Pancreas (tissue), 10 donors: ENCODE results near the gene VWA5B2. TPM values are rescaled to one million over a fixed set of nuclear protein-coding genes. Genes with fewer than 3 reads are reported as not detected.
A peak's percentile ranks its signal among the peaks of the same experiment; 100 is the strongest.
"Not testable (repeated sequence)": the region's sequence is repeated elsewhere in the genome, so short reads cannot be mapped to it uniquely, and the experiment has no call there.

Experiments used
- ATAC-seq, 4 donors: fragments of 200-7000 bp; cut with Tn5 transposase; one replicate each; pipeline versions ENCODE4 v1.8.0 to v1.9.1; 2020; ENCODE audit warnings: mild to moderate bottlenecking in 4 of 4, moderate library complexity in 4 of 4
- DNase-seq, 6 donors: peaks; one replicate each; pipeline ENCODE4 v3.0.0-alpha.2; 2020
- FAIRE-seq: peaks from 2 replicates; lab custom pipeline; 2012; peaks lifted over from hg19 to GRCh38; lab: Jason Lieb, UNC
- H3K27ac ChIP-seq, 4 donors: fragments of 200-600 bp; sonication (generic); 1 replicate in 3 of 4; 2 replicates in 1 of 4; pipeline versions ENCODE4 v1.5.0 to v1.8.0; 2020
- H3K27me3 ChIP-seq, 4 donors: fragments of 200-600 bp; one replicate each; pipeline ENCODE4 v1.8.0; 2021
- H3K36me3 ChIP-seq, 3 donors: fragments of 200-600 bp; sonication (generic) in 1 of 3; one replicate each; pipeline versions ENCODE4 v1.5.0 to v1.8.0; 2020 to 2021
- H3K4me1 ChIP-seq, 3 donors: fragments of 200-600 bp; one replicate each; pipeline ENCODE4 v1.8.0; 2021
- H3K4me3 ChIP-seq, 4 donors: fragments of 200-600 bp; sonication (generic) in 2 of 4; one replicate each; pipeline versions ENCODE4 v1.5.0 to v1.8.0; 2020 to 2021
- H3K9me3 ChIP-seq, 4 donors: fragments of 200-600 bp; one replicate each; pipeline ENCODE4 v1.8.0; 2021
- WGBS, 2 donors: extraction: QIAGEN DNeasy Blood & Tissue Kit; methylation state at CpG; one replicate each; pipeline ENCODE4 v1.1.7; 2013; 5-methylcytosine and 5-hydroxymethylcytosine counted together
- intact Hi-C, 3 donors: fragments of 100-400 bp; cut with DNase I; formaldehyde crosslinking; loops; one replicate each; pipeline versions ENCODE4 v1.11.1 to v1.14.2; 2022
- polyA plus RNA-seq, 2 donors: library from polyadenylated mRNA; stranded (reverse); fragments of 200-250 nt; gene quantifications; one replicate each; pipeline ENCODE4 v1.2.3, GENCODE V29; 2013
- total RNA-seq, 6 donors: library from RNA; stranded (reverse); fragmentation: NEBNext Ultra II Directional in 4 of 6; extraction: Animal tissue kit (Norgen Biotek cat#: 25700) in 4 of 6; gene quantifications; one replicate each; pipeline versions ENCODE4 v1.2.1 to v1.2.4, GENCODE V29; 2021 to 2023
- TF ChIP-seq, protein P1 (sequence below), 4 donors: fragments of 200-600 bp; sonication (generic) in 3 of 4; IDR thresholded peaks; one replicate each; pipeline versions ENCODE4 v1.5.0 to v1.8.0; 2021; ENCODE audit warnings: antibody characterized with exemption in 4 of 4
- donor health status: healthy with polysubstance abuse.
- donor health status: DM: no; HTN: no; CAD: no; lungs with moderate emphysema.
- donor health status: DM: no; HTN: no; CAD: no.
- donor health status: control.
- donor health status: control.
- donor health status: Bipolar disorder and iron deficiency.
- donor health status: DM: yes; HTN: yes; CAD: no.
- donor health status: DM: no; HTN: no; CAD: no.
- donor health status: DM: no; HTN: no; CAD: no.
- donor health status: DM: yes; HTN: yes; CAD: no.

VWA5B2 gene
- total and polyA plus RNA-seq, 8 donors: 1.2 to 105 (median 6.6) TPM

DNA sequence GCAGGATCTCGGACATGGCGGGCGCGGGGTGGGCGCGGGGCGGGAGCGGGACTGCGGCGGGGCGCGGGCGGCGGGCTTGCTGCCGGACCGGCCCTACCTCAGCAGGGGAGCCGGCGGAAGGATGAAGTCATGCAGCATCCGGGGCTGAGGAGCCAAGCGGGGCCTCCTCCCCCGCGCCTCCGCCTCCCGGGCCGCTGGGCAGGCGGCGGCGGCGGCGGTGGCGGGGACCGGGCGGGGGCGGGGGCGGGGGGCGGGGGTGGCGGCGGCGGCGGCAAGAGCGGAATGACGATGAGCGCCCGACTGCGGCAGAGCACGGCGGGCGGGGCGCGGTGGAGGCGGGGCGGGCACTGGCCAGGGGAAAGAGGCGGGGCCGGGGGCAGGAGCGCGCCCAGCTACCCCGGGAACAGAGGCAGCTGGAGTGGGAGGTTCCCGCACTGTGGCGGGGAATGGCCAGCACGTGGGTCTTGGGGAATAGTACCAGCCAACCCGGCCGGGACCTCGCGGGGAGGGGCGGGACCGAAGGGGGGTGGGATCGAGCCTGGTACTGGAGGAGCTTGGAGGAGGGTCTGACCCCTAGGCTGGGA, 32.0 kb downstream of the VWA5B2 start, which contains the start of gene CAMK2N2:
CAMK2N2 (minus strand) TSS at position 284 of the 584 bp plus-strand sequence; CDS start at position 16, 268 bp downstream.
- Histone ChIP-seq H3K9me3 (no peaks in the 10 kb centered on the region), H3K27ac (peak within 1 kb of the TSS; percentile 86 to 92 (median 90)), H3K27me3 (no peaks in the 10 kb centered on the region), H3K4me3 (peak within 1 kb of the TSS; percentile 31 to 78 (median 61)), H3K4me1 (no peaks in the 10 kb centered on the region), H3K36me3 (no peaks in the 10 kb centered on the region)
- DNase-seq (peak; percentile 94 to 99 (median 98)), ATAC-seq (peak; percentile 78 to 91 (median 84)), FAIRE-seq (no peak)
- intact Hi-C loops: no loop called here
- 1% methylated on average over 21 to 67 of the region's 67 CpGs for whole genome bisulfite sequencing, 2 donors
- TF ChIP-seq, protein P1, sequence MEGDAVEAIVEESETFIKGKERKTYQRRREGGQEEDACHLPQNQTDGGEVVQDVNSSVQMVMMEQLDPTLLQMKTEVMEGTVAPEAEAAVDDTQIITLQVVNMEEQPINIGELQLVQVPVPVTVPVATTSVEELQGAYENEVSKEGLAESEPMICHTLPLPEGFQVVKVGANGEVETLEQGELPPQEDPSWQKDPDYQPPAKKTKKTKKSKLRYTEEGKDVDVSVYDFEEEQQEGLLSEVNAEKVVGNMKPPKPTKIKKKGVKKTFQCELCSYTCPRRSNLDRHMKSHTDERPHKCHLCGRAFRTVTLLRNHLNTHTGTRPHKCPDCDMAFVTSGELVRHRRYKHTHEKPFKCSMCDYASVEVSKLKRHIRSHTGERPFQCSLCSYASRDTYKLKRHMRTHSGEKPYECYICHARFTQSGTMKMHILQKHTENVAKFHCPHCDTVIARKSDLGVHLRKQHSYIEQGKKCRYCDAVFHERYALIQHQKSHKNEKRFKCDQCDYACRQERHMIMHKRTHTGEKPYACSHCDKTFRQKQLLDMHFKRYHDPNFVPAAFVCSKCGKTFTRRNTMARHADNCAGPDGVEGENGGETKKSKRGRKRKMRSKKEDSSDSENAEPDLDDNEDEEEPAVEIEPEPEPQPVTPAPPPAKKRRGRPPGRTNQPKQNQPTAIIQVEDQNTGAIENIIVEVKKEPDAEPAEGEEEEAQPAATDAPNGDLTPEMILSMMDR (IDR thresholded peaks at IDR 0.05): no peak

DNA sequence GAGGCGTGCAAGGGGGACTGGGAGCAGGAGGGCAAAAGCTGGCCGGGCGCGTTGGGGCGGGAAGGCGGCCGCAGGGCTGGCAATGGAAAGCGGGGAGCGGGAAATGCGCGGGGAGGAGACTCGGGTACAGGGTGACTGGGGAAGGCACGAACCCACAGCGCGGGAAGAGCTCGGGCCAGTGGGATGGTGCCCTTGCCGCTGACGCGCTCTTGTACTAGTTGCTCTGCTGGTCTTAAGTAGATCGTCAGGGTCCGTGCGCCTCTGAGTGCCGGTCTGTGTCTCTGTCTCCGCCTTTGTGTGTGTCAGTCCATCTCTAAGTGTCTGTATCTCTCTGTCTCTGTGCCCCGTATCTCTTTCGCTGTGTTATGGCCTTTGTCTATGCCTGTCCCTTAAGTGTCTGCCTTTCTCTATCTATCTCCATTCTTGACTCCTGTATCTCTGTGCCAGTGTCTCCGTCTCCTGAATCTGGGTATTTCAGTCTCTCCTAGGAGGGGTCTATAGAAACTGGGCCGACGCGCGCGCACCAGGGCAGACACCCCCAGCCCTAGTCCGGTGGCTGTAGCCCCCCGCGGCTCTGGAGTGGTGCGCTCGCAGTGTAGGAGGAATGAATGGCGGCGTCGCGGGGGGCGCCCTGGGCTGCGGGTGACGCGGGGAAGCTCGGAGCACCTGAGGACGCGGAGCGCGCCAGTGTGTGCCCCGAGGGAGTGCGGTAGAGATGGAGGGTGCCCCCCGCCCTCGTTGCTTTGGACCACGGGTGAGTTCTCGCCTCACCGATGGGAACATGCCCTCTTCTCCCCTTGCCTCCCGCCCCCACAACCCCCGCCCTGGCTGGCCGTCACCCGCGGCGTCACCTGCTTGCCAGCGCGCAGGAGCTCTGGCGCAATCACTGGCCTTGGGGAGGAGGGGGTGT, 32.7 kb downstream of the VWA5B2 start:
- DNase-seq (peak; percentile 87 to 96 (median 94)), FAIRE-seq (no peak), ATAC-seq (peak; percentile 71 to 79 (median 74))
- no peaks in the 10 kb centered on the region for H3K4me1 ChIP-seq
- TF ChIP-seq, protein P1 (IDR thresholded peaks at IDR 0.05): no peak
- H3K9me3 ChIP-seq: no peaks in the 10 kb centered on the region
- H3K27ac ChIP-seq: peak overlapping the region; percentile 86 to 92 (median 90)
- no peaks in the 10 kb centered on the region for H3K27me3 ChIP-seq
- WGBS, 2 donors: 1 to 2% methylated on average over 51 to 66 of the region's 66 CpGs
- intact Hi-C loops: no loop called here
- H3K36me3 ChIP-seq: no peaks in the 10 kb centered on the region
- peak overlapping the region; percentile 18 to 78 (median 61) for H3K4me3 ChIP-seq

DNA sequence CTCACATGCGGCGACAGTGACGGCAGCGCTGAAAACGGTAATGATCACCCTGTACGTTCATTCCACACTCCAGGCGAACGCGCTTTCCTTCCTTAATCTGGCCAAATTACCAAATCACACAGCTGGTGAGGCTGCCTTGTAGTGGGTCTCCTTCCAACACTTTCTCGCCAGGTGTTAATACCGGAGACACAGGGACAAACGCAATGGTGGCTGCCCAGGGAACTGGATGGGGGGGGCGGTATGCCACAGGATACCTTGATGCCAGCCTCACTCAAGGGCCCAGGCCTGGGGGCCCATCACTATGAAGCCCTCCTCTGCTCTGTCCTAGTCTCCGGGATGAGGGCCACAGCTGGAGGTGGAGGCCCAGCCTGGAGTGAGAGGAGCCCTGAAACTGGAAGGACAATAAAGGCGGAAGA, 33.4 kb downstream of the VWA5B2 start:
- TF ChIP-seq, protein P1 (IDR thresholded peaks at IDR 0.05): no peak
- Histone ChIP-seq H3K36me3 (no peaks in the 10 kb centered on the region), H3K4me3 (peak overlapping the region in 2 of 4 donors; percentile 69 to 78), H3K9me3 (no peaks in the 10 kb centered on the region), H3K4me1 (no peaks in the 10 kb centered on the region), H3K27ac (peak overlapping the region; percentile 86 to 92 (median 90)), H3K27me3 (no peaks in the 10 kb centered on the region)
- no peak for DNase-seq
- FAIRE-seq: no peak
- no peak for ATAC-seq
- intact Hi-C loops: no loop called here
- WGBS, 2 donors: 12 to 14% methylated on average over 15 of the region's 15 CpGs

DNA sequence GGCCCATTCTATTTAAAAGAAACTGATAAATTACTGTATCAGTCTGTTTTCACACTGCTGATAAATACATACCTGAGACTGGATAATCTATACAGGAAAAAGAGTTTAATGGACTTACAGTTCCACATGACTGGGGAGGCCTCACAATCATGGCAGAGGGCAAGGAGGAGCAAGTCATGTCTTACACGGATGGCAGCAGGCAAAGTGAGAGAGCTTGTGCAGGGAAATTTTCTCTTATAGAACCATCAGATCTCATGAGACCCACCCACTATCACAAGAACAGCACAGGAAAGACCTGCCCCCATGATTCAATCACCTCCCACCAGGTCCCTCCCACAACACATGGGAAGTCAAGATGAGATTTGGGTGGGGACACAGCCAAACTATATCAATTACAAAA, 37.9 kb downstream of the VWA5B2 start:
- 100% methylated on average over 1 of the region's 1 CpG for WGBS, 2 donors
- H3K36me3 ChIP-seq, DNase-seq, intact Hi-C loops, H3K4me1 ChIP-seq, H3K27ac ChIP-seq, H3K4me3 ChIP-seq, H3K9me3 ChIP-seq, FAIRE-seq, H3K27me3 ChIP-seq, ATAC-seq: not testable (repeated sequence)

DNA sequence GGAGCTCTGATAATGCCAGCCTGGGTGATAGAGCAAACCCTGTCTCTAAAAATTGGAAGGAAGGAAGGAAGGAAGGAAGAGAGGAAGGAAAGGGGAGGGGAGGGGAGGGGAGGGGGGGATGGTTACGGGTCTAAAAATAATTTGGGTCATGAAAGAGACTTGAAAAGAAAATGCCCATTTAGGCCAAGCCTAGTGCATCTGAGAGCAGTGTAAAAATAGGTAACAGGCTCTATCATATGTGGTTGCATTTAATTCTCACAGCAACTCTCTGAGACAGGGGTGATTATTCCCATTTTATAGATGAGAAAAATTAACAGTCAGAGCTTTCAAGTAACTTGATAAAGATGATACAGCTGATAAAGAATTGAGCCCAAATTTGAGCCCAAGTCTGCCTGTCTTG, 42.9 kb downstream of the VWA5B2 start:
- intact Hi-C loops: no loop called here
- no peaks in the 10 kb centered on the region for H3K36me3 ChIP-seq
- no peak overlapping the region for H3K27ac ChIP-seq
- 55 to 71% methylated on average over 1 of the region's 1 CpG for WGBS, 2 donors
- no peaks in the 10 kb centered on the region for H3K9me3 ChIP-seq
- DNase-seq: no peak
- no peak for FAIRE-seq
- no peaks in the 10 kb centered on the region for H3K4me1 ChIP-seq
- no peaks in the 10 kb centered on the region for H3K27me3 ChIP-seq
- no peak for ATAC-seq
- H3K4me3 ChIP-seq: no peak overlapping the region
- TF ChIP-seq, protein P1 (IDR thresholded peaks at IDR 0.05): no peak
